Forelimb muscle (tissue), 1 donor: ENCODE results near the gene SH3PXD2A. TPM values are rescaled to one million over a fixed set of nuclear protein-coding genes. Genes with fewer than 3 reads are reported as not detected.

Experiments
- DNase-seq: peaks from one replicate; pipeline ENCODE4 v3.0.0-alpha.2; 2013; ENCODE audit warnings: low read depth
- polyA plus RNA-seq: library from polyadenylated mRNA; unstranded; fragments of 120-200 nt; gene quantifications from one replicate; pipeline ENCODE4 v1.2.1, GENCODE V29; 2013; ENCODE audit not compliant: insufficient read length

Gene SH3PXD2A
- polyA plus RNA-seq, 1 donor, result 72.7 TPM

DNA sequence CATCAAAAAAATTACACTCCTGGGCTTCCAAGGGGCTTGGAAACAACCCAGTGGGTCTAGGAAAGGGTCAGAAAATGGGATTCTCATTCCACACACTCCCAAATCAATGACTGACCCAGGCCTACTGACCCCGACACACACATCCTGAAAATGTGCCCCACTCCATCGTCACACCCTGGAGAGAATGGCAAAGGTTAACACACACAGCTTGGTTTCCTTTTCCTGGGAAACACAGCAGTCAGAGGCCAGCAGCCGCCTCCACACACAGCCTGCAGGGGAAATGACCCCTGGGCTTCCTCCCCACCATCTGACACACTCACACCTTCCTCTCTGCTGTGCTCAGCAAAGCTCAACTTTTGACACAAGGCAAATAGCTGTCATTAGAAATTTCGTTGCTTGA lies 42.9 kb downstream of the SH3PXD2A start:
- DNase-seq, result no peak

DNA sequence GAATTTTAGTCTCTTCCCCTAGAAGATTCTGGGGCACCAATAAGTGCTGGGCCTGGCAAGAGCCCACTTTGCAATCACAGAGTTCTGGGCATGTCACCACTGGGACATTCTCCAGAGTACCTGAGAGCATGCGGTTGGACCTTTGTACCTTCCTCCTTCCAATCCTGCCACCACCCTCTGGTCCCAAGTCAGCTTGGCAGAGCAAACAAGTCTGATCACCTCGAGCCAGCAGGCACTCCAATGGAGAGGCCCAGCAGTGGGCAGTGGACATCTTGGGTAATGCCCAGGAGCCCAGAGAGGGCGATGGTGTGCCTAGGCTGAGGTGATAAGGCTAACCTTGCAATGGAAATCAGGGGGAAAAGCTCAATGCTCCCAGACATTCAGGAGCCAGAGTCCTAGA lies 43.4 kb downstream of the SH3PXD2A start:
- DNase-seq, result no peak

GRCh38 chr10:103811463-103811862 lies 43.9 kb downstream of the SH3PXD2A start:
- no peak for DNase-seq

GRCh38 chr10:103808780-103809179 lies 46.6 kb downstream of the SH3PXD2A start:
- DNase-seq, result no peak

DNA sequence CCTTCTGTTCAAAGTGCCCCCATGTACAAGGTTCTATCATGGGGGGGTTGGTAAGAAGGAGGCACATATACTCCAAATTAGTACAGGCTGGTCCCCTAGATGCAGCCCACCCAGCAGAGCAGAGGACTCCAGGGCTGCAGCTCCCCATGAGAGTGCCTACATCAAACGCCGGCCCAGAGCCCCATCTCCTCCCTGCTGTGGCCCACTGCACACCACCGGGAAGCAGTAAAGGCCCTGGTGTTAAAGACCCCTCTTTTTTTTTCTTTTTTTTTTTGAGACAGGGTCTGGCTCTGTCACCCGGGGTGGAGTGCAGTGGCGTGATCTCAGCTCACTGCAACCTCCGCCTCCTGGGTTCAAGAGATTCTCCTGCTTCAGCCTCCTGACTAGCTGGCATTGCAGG lies 47.4 kb downstream of the SH3PXD2A start:
- DNase-seq, result no peak

DNA sequence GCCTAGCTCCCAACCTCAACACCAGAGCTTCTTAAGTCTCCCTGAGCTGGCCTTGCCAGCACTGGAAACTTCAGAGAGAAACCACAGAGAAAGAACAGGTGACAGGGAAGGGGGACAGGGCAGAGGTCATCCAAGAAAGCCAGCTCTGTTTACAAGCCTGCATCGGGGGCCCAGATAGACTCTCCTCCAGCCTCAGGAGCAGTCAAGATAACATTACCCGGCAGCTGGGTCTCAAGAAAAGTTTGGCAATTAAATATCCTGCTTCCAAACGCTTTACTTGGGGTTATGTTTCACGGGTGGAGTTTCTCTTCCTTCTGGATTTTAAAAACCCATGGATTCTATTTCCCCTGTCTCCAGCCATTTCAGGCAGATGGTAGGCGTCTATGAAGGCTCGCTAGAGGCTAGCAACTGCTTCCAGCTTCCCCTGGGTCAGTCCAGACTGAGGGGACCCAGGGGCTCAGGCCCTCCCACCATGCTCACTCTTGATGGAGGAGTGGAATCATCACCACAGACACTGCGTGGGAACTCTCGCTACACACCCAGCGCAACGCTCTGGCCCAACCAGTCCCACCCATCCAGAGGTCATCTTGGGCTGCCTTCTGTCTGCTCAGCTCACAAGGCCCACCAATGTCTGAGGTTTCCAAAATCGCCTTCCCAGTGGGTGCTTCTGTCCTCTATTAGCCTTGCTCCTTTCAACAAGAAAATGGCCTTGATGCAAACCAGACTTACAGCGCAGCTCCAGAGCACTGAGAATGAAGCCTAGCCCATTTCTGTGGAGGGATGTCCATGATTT lies 48.8 kb downstream of the SH3PXD2A start:
- no peak for DNase-seq

DNA sequence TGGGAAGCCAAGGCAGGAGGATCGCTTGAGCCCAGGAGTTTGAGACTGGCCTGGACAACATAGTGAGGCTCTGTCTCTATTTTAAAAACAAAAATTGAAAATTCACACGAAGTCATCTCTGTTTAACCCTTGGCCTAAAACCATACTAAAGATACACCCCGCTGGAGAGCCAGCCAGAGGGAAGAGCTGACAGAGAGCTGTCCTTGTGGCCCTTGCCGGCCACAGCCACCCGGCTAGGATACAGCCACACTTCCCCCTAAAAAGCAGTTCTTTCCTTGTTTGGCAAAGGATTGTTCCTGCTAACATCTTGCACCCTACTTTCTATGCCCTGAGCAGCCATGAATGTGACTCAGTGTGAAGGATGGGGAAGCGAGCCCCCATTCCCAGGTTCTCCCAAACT lies 49.6 kb downstream of the SH3PXD2A start:
- DNase-seq, result no peak

DNA sequence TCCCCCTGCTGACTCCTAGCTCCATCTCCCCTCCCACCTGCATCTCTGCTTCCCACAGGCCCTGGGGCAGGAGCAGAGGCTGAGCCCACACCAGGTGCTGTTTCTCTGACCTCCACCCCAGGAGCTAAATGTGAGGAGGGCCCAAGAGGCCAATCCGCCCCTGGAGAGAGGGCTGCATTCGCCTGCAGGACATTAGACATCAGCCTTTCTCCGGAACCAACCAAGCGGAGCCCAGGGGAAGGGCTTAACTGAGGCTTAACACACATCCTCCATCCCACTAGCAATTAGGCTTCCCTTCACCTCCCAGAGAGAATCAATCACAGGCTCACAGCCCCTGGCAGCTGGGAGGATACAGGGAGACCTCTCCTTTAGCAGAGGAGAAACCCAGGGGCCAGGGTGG lies 50.5 kb downstream of the SH3PXD2A start:
- DNase-seq, result no peak

GRCh38 chr10:103803941-103804340 lies 51.4 kb downstream of the SH3PXD2A start:
- DNase-seq, result no peak

DNA sequence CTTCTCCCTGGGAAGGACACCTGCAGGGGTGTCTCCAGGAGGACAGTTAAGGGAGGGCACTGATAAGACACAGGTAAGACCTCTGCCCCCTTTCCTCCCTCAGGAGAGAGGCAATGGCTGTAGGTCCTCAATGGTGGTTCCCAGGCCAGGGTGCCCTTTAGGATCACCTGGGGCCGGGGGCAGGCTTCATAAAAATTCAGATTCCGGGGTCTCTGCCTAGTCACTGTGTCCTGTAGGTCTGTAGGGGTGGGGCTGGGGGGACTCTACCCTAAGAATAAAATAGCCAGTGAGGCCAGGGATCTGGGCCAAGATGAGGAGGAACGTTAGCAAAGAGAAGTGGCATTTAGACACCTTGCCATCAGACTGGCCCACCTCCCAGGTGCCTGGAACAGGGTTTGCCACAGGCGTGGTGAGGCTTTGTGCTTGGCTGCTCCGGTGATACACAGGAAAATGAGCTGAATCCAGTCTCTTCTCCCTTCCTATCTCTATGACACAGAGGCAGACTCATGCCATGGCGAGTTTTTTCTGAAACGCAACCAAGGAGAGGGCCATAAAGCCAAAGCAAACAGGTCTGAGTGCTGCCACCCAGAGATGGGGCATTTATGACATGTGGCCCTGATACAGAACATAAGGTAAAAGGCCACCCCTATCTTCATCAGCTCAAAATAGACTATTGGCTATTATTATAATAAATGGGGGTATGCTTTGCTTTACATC lies 52.6 kb downstream of the SH3PXD2A start:
- no peak for DNase-seq

GRCh38 chr10:103802081-103802480 lies 53.3 kb downstream of the SH3PXD2A start:
- no peak for DNase-seq

DNA sequence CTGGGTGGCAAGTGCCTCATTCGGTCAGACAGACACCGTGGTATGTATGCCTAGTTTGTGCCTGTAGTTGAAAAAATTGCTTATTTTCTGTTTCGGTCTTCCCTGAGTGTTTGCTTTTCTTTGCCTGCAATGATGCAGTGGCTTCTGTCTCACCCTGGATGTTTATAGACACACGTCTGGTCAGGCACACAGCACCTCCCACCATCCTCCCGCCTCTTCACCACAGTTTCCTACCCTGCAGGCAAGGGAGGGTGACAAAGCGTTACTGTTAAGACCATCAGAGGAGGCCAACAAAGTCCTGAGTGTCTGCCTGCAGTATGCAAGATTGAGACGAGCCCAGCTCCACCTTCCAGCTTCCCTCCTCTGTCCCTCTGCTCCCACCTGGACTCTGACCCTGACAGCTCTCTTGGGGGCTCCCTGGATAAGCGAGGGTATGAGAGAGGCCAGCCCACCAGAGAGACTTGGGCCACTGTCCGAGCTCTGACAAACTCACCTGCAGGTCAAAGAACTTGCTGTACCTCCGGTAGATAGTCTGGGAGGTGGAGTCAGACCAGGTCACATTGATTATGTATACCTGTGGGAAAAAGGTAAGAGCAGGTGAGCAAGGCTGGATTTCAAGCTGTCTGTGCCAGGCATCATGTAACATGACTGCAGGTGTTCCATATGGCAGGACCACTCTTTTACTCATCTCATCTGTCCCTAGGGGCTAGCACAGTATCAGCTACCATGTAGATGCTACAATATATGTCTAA lies 54.4 kb downstream of the SH3PXD2A start:
- DNase-seq, result no peak

- no peak for DNase-seq
Measured at GRCh38 chr10:103800089-103800488, 55.3 kb downstream of the SH3PXD2A start.

DNA sequence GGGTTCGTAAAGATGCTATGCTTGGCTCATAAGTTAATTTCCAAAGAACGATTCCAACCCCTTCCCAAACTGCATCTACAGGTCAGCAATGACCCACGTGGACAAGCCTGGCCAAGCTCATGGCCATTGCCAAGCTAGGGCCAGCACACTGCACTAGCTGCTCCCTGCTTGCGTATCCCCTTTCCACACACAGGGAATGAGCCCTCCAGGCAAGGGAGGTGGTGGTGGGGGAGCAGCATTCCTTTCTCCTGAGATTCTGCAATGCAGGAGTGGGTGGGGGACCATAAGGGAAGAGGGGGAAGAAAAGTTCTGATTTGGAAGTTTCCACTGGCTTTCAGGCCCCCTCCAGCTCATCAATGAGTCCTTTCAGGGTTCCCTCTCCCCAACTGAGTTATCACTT lies 56.0 kb downstream of the SH3PXD2A start:
- no peak for DNase-seq

GRCh38 chr10:103798511-103798910 lies 56.9 kb downstream of the SH3PXD2A start:
- DNase-seq, result no peak

DNA sequence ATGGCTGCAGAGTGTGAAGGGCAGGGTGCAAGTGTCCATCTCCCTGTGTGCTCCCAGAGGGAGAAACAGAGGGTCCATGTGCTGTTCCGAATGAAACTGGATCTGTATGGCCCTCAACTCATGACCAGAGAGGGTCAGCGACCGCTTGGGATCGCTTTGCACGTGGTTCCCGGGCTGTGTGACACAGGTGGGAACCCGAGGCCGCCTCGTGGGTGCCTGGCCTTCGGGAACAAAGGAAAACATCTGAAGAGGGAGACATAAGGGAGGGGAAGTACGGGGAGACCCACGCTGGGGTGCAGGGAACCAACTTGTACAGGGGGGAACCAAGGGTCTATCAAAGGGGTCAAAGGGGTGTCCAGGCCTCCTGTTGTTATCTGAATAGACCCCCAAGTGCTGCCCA lies 57.5 kb downstream of the SH3PXD2A start:
- DNase-seq, result no peak

- DNase-seq, result no peak
Measured at GRCh38 chr10:103795634-103796270, 59.6 kb downstream of the SH3PXD2A start.

- DNase-seq, result no peak
Measured at GRCh38 chr10:103794996-103795395, 60.4 kb downstream of the SH3PXD2A start.

GRCh38 chr10:103793920-103794883 lies 61.2 kb downstream of the SH3PXD2A start:
- DNase-seq, result no peak

DNA sequence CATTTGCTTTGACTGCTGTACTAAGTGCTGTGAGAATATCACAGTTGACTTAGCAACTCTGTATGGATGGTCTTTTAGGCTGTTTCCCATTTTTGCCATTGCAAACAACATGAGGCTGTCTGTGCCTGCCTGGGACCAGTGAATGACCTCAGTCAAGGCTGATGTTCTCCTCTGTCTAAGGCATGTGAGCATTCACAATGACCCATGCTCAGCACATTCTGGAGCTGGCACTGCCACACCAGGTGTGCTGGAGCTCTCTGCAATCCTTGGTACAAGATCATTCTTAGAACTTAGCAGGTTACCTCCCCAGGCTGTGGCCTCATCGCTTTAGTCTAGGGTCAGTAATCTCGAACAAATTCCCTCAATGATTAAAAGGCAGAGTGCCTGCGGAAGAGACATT lies 61.9 kb downstream of the SH3PXD2A start:
- DNase-seq, result no peak

DNA sequence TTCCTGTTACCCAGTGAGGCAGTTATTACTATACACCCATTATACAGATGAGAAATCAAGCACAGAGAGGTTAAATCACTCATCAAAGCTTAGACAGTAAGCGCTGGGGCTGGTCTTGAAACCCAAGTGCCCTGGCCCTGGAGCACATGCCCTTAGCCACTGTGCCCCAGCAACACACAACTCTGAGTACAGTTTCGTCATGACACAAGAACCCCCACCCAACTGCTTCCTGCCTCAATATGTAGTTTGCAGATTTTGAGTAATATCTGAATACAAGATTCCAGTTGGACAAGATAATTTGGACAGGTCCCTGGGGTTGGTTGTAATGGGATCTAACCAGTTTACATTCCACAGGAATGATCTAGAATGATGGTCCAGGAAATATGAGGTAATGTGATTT lies 62.8 kb downstream of the SH3PXD2A start:
- DNase-seq, result no peak
